Thoracic aorta (tissue), 2 donors: Measurements from ENCODE around the gene PRIM1. TPM values are rescaled to one million over a fixed set of nuclear protein-coding genes. Genes with fewer than 3 reads are reported as not detected.

Source experiments
- ATAC-seq: fragments of 150-250 bp; one replicate; pipeline ENCODE4 v1.8.0; 2017; ENCODE audit warnings: low read depth; ENCODE audit not compliant: insufficient number of reproducible peaks, low FRiP score
- DNase-seq: peaks from one replicate; pipeline ENCODE4 v3.0.0-alpha.2; 2020; ENCODE audit warnings: low spot score
- H3K27ac ChIP-seq, 2 donors: fragments of 200-600 bp; sonication (generic); 1 replicate in 1 of 2; 2 replicates in 1 of 2; pipeline ENCODE4 v1.5.1; 2016; ENCODE audit warnings: mild to moderate bottlenecking in 2 of 2, moderate library complexity in 2 of 2
- H3K27me3 ChIP-seq: fragments of 200-600 bp; sonication (generic); replicated peaks from 2 replicates; pipeline ENCODE4 v1.6.0; 2016; ENCODE audit warnings: mild to moderate bottlenecking; ENCODE audit not compliant: insufficient read depth
- H3K36me3 ChIP-seq: fragments of 200-600 bp; sonication (generic); one replicate; pipeline ENCODE4 v1.5.1; 2016
- H3K4me1 ChIP-seq, 2 donors: fragments of 200-600 bp; sonication (generic); 1 replicate in 1 of 2; 2 replicates in 1 of 2; pipeline versions ENCODE4 v1.5.1 to v1.6.0; 2016; ENCODE audit warnings: low read depth in 2 of 2, mild to moderate bottlenecking in 1 of 2; ENCODE audit not compliant: control insufficient read depth in 1 of 2
- H3K4me3 ChIP-seq: fragments of 200-600 bp; sonication (generic); 2 replicates; pipeline ENCODE4 v1.5.1; 2016; ENCODE audit warnings: mild to moderate bottlenecking
- H3K9me3 ChIP-seq: fragments of 200-600 bp; sonication (generic); 2 replicates; pipeline ENCODE4 v1.5.1; 2016
- CTCF ChIP-seq: fragments of 200-600 bp; sonication (generic); IDR thresholded peaks from one replicate; pipeline ENCODE4 v1.5.1; 2019; ENCODE audit warnings: antibody characterized with exemption
- total RNA-seq, 2 donors: library from RNA; depleted of rRNA; stranded (reverse); fragments of >200 nt; gene quantifications; one replicate each; pipeline versions ENCODE4 v1.1.0 to v1.2.3, GENCODE V29; 2016

The PRIM1 gene
- total RNA-seq, 2 donors from 2014 or later: 2.3 to 4.0 TPM

GRCh38 chr12:56724701-56724971 is 27.5 kb downstream of the PRIM1 start:
- Histone ChIP-seq H3K9me3 (no peaks in the 10 kb centered on the region), H3K27me3 (no peaks in the 10 kb centered on the region), H3K27ac (peak overlapping the region; percentile 85 to 90), H3K4me1 (peaks cover 29 to 45% of the 10 kb centered on the region in 2 donors), H3K36me3 (peaks cover 5% of the 10 kb centered on the region), H3K4me3 (peak overlapping the region; percentile 84)
- DNase-seq (no peak), ATAC-seq (no peak)
- TF ChIP-seq CTCF: no peak

GRCh38 chr12:56723889-56724700 is 28.0 kb downstream of the PRIM1 start:
- no peak for TF ChIP-seq CTCF
- peak; percentile 35 for DNase-seq

GRCh38 chr12:56723352-56723751 is 28.8 kb downstream of the PRIM1 start:
- ATAC-seq: no peak
- Histone ChIP-seq H3K36me3 (peaks cover 13% of the 10 kb centered on the region), H3K4me1 (peaks cover 35 to 45% of the 10 kb centered on the region in 2 donors), H3K27ac (peak overlapping the region in 1 of 2 donors; percentile 85), H3K27me3 (no peaks in the 10 kb centered on the region), H3K9me3 (no peaks in the 10 kb centered on the region), H3K4me3 (peak overlapping the region; percentile 84)
- no peak for DNase-seq
- no peak for TF ChIP-seq CTCF

More at GRCh38 chr12:56723889-56724700, 28.0 kb downstream of the PRIM1 start:
- no peak for ATAC-seq
- Histone ChIP-seq H3K4me1 (peaks cover 34 to 45% of the 10 kb centered on the region in 2 donors), H3K9me3 (no peaks in the 10 kb centered on the region), H3K4me3 (peak overlapping the region; percentile 84), H3K27ac (peak overlapping the region; percentile 85 to 90), H3K27me3 (no peaks in the 10 kb centered on the region), H3K36me3 (peaks cover 11% of the 10 kb centered on the region)

GRCh38 chr12:56722832-56723231 is 29.3 kb downstream of the PRIM1 start:
- Histone ChIP-seq H3K9me3 (no peaks in the 10 kb centered on the region), H3K27ac (no peak overlapping the region), H3K36me3 (peaks cover 13% of the 10 kb centered on the region), H3K27me3 (no peaks in the 10 kb centered on the region), H3K4me3 (peak overlapping the region; percentile 84), H3K4me1 (peaks cover 35 to 45% of the 10 kb centered on the region in 2 donors)
- ATAC-seq: no peak
- DNase-seq: no peak
- no peak for TF ChIP-seq CTCF

- ATAC-seq (no peak), DNase-seq (no peak)
- Histone ChIP-seq H3K27me3 (no peaks in the 10 kb centered on the region), H3K4me1 (peaks cover 39 to 48% of the 10 kb centered on the region in 2 donors), H3K4me3 (peak overlapping the region; percentile 84), H3K9me3 (no peaks in the 10 kb centered on the region), H3K27ac (no peak overlapping the region), H3K36me3 (peaks cover 17% of the 10 kb centered on the region)
- TF ChIP-seq CTCF: no peak
These were observed 30.4 kb downstream of the PRIM1 start for GRCh38 chr12:56721721-56722120.
